HG02759 (cell line): ENCODE results near the gene C1GALT1C1L.
"Not testable (repeated sequence)": the region's sequence is repeated elsewhere in the genome, so short reads cannot be mapped to it uniquely, and the experiment has no call there.

ENCODE experiments used
- ATAC-seq: cut with Tn5 transposase; IDR thresholded peaks from one replicate; pipeline ENCODE4 v1.9.1; 2021; ENCODE audit warnings: mild to moderate bottlenecking, moderate library complexity; ENCODE audit not compliant: unreplicated experiment

The C1GALT1C1L gene

DNA sequence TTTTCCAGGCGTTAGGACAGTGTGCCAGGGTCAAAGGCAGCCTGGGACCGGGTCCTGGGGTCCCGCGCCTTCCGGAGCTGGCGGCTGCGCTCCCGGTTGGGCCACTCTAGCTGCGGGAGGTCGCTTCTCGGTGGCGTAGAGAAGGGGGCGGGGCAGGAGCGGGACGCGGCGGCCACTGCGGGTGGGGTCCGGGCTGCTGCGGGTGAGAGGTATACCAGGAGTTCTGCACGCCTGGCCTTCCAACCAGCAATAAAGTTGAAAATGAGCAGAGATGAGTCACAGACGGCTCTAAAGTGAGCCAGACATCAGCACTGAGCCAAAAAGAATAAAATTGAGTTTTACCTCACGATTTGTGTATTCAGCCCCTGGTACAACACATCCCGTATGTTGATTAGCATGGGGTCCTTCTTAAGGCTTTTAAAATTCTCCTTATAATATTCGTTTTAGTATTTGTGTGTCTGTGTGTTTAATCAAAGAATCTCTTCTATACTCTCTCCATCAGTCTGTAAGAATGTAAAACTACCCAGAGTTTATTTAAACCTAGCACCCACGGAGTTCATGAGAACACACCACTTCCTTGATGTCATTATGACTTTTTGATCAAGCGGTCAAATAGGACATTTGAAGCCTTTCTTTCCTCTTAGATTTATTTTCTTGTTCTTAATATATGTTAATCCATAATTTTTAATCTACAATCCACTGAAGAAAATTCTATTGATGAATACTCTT is at the start of gene C1GALT1C1L:
TSS of gene C1GALT1C1L (minus strand) at position 108 of the 729 bp plus-strand sequence. CDS start at position 1, 107 bp downstream.
- ATAC-seq = no peak

DNA sequence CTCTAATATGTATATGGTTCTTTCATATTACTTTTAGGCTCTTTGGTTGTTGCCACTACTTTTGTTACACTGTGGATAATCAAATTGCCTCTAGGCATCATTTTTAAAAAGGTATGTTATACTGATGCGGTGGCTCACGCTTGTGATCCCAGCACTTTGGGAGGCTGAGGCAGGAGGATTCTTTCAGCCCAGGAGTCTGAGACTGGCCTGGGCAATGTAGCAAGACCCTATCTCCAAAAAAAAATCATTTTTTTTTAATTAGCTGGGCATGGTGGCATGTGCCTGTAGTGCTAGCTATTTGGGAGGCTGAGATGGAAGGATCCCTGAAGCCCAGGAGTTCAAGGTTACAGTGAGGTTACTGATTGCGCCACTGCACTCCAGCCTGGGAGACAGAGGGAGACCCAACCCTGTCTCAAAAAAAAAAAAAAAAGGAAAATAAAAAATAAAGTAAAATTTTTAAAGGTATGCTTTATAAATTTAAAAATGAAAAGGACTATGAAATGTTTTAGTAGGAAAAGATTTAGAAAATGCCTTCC is 49.5 kb upstream of the C1GALT1C1L start:
- no peak for ATAC-seq

DNA sequence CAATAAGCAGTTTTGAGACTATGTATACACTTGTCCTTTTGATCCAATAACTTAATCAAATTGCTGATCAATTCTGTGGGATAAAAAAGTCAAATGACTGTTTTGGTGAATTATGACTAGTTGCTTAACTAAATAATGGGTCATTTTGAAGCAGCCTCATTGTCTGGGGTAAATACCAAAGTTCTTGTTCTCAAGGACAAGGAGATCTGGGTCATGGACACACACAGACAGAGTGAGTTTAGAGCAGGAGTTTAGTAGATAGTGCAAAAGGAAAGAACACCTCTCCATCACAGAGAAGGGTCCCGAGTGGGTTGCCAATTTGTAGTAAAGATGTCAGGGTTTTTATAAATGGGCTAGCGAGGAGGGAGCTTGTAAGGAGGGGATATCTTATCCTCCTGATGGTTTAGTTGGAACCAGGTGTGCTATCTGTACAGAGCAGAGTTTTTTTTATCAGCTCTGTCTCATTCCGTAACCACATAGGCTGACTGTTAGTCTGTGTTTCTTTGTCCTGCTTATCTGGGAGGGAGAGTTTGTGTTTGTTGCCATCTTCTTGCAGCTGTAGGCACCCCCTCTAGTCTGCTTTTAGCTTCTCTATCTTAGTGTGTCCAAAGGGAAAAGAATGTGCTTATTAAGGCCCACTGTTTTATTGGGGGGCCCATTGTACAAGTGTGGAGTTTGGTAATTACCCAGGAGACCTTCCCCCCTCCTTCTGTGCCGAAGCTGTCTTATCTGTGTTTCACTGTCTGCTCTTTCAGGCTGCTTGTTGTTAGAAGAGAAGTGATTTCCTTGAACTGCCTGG is 48.7 kb upstream of the C1GALT1C1L start:
- ATAC-seq = no peak

DNA sequence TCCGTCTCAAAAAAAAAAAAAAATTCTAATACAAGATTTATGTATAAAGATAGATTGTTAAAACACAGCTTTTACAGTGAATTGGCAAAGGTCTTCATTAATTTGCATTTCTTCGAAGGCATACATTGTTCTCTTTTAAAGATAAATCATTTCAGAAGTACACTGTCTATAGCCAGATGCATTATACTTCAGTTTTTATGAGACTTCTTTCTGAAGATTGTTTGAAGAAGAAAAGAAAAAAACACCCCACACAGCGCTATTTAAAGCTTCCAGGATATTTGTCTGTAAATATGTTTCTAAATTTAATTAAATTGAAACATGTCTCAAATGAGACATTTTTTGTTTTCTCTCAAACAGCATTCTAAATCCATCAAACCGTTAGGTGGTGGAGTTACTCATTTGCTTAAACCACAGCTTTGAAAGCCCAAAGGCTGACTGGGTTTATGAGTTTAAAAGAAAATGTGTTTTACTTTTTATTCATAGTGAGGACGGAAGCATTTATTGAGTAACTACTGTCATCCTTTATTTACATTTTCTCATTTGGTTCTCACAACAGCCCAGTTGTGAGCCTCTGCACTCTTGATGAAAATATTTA is 42.4 kb upstream of the C1GALT1C1L start:
- peak; percentile 72 for ATAC-seq

DNA sequence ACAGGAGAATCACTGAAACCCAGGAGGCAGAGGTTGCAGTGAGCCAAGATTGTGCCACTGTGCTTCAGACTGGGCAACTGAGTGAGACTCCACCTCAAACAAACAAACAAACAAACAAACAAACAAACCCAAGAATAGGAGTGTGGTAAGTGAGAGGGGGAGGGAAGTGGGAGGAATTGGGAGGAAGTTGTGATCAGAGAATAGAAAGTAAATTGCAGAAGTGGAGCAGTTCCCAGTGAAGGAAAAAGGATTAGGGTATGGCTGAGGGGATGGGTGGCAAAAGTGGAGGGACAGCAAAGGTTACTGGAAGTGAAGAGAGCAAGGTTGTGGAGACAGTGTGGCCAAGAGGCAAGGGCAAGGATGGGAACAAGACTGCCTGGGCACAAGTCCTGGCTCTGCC is 41.1 kb upstream of the C1GALT1C1L start:
- no peak for ATAC-seq

DNA sequence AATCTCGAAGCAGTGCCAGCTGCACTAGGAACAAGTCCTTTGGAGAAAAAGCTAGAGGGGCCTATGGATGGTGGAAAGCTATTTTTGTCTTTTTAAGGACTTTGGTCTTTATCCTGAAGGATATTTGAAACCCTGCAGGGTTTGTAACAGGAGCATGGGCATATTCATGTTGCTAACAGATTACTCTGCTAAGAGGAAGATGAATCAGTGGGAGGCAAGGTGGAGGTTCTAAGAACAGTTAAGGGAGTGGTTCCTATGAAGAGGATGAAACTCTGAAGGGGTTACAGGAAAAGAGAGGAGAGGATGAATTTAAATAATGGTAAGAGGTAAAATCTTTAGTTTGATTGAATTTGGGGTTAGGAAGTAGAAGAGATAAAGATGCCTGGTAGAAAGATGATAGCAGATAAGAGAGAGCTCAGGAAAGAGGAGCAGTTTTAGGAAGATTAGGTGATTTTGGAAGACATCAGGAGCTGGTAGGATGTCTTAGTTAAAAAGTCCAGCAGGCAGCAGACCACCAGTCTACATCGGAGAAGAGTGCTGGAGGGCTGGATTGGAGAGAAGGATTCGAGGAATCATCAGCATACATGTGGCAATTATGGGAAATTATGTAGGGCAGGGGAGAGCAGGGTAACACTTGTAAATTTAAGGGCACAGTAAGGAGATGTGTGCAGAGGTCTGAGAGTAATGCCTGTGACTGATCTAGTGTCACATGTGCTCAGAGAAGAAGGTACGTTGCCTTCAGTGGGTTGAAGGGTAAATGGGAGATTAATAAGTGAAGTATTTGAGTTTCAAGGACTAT is 39.3 kb upstream of the C1GALT1C1L start:
- ATAC-seq = no peak

DNA sequence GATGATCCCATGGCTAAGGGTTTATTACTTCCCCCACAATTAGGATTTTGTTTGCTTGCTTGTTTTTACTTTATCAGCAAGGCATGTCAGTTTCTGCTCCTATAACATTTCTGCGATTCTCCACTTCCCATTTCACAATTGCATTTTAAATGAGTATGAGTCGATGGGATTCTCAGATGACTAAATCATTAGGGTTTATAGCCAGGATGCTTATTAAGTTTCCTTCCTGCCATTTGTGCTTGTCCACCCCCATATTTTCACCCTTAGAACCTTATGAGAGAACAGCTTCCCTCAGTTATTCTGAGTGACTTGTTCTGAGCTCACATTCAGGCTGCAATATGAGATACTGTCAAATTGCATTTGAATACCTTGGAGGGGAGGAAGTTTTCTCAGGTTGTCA is 37.9 kb upstream of the C1GALT1C1L start:
- ATAC-seq = no peak

DNA sequence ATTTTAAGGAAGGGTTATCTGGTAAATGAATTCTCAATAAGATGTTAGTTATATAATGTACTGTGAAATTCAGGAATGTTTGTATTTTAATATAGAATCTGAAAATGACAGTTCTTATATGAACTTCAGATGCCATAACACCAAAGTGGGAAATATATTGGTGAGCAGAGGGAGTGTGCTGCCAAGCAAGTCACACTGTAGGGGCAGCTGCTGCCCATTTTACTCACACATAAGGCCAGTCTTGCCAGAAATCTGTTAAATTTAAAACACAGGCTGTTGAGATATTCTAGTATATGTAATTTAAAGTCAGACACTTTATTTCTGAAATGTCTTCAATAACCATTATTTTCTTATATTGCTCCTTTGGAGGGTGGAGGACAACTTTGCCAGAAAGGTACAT is 34.6 kb upstream of the C1GALT1C1L start:
- no peak for ATAC-seq

DNA sequence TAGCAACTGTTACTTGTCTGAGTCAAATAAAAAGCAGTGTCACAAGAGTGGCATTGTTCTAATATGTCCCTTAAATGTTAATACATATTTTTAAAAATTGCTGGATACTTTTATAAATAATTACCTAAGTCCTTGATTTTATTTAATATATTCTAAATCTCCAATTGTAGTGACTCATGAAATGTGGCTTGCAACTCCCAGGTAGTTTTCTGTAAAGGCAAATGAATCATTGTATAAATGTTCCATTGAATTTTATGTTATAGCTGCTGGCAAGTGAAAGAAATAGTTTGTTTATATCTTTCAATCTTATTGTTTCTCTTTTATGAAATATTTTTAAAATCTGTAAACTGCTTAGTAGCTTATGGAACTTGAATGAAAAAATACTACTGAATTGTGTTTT is 32.7 kb upstream of the C1GALT1C1L start:
- no peak for ATAC-seq

DNA sequence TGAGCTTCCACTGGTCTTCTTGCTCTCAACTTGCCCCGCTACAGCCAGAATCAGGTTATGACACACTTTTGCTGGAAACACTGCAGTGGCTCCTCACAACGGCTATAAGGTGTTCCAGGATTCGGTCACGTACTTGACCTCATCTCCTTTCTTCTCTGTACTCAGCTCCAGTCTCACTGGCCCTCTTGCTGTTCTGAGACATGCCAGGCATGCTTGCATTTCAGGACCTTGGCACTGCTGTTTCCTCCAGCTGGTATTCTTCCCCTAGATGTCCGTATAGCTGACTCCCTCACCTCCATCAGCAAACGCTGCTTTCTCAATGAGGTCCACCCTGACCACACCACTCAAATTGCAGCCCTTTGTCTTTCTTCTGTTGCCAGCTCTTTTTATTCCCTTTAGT is 31.9 kb upstream of the C1GALT1C1L start:
- no peak for ATAC-seq

DNA sequence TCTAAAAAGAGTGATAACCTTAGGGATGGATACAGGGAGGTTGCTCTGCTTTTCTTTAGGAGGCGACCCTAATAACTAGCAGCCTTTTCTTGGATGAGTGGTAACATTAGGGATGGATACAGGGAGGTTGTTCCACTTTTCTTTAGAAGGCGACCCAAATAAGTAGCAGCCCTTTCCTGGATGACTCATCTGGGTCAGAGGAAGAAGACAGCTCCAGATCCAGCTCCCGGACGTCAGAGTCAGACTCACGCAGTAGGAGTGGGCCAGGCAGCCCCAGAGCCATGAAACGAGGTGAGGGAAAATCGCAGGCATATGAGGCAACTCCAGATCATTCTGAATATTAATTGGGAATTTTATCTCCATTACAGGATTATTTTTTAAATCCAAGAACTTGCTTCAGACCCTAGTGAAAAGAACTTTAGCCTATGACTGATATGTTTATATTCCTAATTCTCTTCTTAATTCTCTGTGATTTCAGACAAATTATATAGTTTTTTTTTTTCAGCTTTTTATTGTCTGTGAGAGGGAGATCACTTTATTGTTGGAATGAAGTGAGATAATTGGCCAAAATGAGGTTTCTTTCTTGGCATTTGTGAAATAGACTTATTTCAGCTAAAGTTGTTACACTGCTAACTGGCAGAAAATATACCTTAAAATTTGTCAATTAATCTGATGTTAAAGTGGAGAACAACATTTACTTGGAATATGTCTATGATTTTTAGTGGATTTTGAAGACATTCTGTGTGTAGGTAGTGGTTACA is 31.2 kb upstream of the C1GALT1C1L start:
- ATAC-seq = no peak

DNA sequence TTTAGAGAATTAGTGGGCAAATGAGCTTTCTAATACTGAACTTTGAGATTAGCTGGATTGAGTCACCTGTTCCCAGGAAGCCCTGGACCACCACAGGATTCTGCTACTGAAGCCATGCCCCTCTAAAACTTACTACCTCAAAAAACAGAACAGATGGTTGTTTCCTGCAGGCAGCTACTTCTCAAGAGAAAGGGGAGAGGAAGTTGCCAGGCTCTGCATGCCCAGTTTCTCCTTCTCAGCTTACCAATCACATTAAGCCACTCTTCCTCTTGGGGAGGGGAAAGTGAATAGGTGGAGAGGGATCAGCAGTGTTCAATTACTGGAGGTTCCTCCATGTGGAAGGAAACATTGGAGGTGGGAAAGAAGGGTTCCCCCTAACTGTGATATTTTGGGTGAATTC is 24.9 kb upstream of the C1GALT1C1L start:
- no peak for ATAC-seq

DNA sequence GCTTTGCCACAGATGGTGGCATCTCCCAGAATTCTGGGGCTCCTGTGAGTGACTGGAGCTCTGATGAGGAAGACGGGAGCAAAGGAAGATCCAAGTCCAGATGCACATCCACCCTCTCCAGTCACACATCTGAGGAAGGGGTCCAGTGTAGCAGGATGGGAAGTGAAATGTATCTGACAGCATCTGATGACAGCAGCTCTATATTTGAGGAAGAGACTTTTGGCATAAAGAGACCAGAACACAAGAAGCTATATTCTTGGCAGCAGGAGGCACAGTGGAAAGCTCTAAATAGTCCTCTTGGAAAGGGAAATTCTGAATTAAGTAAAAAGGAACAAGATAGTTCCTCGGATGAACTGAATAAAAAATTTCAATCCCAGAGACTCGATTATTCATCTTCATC is 23.5 kb upstream of the C1GALT1C1L start:
- ATAC-seq = no peak

DNA sequence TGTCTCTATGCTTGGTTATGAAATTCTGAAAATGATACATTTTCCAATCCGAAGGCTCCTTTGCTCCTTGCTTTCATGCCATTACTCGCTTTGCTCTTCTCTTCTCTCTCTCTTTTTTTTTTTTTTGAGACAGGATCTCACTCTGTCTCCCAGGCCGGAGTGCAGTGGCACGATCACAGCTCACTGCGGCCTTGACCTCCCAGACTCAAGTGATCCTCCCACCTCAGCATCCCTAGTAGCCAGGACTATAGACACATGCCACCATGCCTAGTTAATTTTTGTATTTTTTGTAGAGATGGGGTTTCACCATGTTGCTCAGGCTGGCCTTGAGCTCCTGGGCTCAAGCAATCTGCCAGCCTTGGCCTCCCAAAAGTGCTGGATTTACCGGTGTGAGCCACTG is 21.9 kb upstream of the C1GALT1C1L start:
- ATAC-seq = not testable (repeated sequence)

DNA sequence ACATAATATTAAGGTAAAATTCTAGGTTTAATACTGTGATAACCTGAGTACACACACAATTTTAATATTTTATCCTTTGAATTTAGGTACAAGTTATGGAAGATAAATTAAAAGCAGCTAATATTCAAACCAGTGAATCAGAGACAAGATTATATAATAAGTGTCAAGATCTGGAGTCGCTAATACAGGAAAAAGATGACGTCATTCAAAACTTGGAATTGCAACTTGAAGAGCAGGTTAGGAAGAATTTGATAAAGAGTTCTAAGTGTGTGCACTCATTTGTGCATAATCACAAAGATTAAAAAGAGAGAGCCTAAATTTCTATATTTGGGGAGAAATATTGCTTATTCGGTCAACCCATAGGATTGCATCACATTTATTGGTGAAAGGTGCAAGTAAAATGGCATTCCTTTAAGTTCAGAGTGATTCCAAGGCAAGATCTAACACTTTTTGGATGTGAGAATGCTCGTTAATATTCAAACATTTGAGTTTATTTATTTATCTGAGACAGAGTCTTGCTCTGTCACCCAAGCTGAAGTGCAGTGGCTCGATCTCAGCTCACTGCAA is 16.3 kb upstream of the C1GALT1C1L start:
- ATAC-seq = no peak

DNA sequence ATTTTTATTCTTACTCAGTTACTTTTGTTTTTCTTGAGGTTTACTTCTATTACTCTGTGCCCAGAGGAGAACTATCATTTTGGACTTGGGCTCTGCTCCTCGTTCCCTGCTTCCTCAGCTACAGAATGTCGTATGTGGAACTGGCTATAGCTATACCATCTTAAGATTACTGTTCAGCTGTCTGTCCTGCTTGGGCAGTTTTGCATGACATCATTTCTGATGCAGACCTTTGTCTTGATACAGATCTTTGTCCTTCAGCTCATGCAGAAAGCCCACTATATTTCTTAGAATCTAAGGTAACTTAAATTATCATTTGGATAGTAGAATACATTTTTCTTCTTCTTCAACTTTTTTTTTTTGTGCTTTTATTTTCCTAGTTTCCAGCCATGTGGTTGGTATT is 13.8 kb upstream of the C1GALT1C1L start:
- no peak for ATAC-seq

DNA sequence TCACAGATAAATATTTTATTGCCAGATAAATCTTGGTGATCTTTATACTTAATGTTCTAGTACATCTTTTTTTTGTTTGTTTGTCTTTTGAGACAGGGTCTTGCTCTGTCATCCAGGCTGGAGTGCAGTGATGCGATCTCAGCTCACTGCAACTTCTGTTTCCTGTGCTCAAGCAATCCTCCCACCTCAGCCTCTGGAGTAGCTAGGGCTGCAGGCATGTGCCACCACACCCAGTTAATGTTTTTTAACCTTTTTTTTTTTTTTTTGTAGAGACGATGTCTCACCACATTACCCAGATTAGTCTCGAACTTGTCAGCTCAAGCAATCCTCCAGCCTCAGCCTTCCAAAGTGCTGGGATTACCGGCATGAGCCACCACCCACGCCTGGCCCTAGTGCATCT is 9.1 kb upstream of the C1GALT1C1L start:
- no peak for ATAC-seq

DNA sequence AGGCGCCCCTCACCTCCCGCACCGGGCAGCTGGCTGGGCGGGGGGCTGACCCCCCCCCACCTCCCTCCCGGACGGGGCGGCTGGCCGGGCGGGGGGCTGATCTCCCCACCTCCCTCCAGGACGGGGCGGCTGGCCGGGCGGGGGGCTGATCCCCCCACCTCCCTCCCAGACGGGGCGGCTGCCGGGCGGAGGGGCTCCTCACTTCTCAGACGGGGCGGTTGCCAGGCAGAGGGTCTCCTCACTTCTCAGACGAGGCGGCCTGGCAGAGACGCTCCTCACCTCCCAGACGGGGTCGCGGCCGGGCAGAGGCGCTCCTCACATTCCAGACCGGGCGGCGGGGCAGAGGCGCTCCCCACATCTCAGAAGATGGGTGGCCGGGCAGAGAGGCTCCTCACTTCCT is 1.6 kb upstream of the C1GALT1C1L start:
- not testable (repeated sequence) for ATAC-seq

DNA sequence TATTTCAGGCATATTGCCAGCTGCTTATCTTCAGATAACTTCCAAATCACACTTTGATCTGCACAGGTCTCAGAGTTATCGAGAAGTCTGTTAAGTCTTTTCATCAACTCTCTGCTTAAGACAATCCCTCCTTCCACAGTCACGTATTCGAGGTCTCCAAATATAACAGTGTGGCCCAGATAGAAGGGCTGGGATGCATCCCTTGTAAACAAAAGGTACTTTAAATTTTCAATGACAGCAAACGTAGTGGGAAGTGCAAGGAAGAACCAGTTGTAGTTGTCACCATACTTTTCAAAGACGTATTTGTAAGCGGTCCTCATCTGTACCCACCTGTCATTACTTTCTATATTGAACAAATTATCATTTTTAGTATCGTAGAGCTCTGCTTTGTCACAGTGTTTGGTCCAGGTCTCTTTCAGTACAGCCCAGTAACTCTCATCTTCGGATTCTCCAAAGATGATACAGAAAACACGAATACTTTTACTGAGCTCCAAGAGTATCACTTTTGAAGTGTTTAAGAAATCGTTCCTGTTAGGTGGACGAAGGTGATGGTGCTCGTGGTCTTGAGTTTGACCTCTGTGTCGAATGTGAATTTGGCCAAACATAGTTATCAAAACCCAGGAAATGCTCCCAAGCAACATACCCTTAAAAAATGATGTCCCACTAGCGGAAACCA is 445 bp downstream of the C1GALT1C1L start:
- no peak for ATAC-seq
